ENCODE data around the gene SMPDL3B.

Gene SMPDL3B

DNA sequence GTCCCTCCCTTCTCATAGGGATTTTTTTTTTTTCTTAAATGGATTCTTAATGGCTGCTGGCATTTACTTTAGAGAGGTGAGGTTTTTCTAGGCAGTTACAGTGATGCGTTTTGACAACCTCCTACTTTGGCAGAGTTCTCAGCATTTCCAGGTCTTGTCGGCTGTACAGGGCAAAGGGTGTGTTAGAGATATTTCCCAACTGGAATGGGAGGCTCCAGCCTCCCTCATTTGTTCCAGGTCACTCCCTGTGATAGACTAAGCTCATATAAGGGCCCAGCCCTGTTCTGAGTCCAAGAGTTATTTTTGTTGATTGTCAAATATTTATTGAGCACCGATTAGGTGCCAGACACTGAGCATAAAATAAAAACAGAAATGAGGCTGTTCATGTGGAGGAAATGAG, 17.3 kb downstream of the SMPDL3B start:
- Mint-ChIP-seq H3K4me3 (no peak overlapping the region), H3K27me3 (peaks cover 45% of the 10 kb centered on the region), H3K9me3 (no peaks in the 10 kb centered on the region), H3K36me3 (no peaks in the 10 kb centered on the region), H3K4me1 (no peaks in the 10 kb centered on the region), H3K27ac (no peak overlapping the region)
- no peak for DNase-seq
- CTCF ChIA-PET = interaction anchor here (1.1 to 1.9 kb wide), 2 partner anchors 11 to 14 kb away, joined by 3 to 6 read pairs; no protein-coding TSS in a partner anchor

DNA sequence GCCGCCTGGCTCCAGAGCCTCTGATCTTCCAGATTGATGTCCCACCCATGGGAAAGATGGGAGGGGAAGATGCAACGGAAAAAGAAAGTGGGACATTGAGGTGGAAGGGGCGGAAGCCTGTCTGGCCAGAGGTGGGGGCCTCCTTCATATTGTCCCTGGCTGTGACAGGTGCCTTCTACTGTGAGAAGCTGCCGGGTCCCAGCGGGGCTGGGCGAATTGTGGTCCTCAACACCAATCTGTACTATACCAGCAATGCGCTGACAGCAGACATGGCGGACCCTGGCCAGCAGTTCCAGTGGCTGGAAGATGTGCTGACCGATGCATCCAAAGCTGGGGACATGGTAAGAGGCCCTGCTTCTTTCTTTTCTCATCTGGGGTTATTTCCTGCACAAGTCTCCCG, 19.4 kb downstream of the SMPDL3B start:
- Mint-ChIP-seq H3K27ac (no peak overlapping the region), H3K4me1 (peaks cover 5% of the 10 kb centered on the region), H3K36me3 (no peaks in the 10 kb centered on the region), H3K9me3 (no peaks in the 10 kb centered on the region), H3K27me3 (peaks cover 41% of the 10 kb centered on the region), H3K4me3 (no peak overlapping the region)
- CTCF ChIA-PET = no interaction called here
- DNase-seq = no peak

GRCh38 chr1:27955076-27955475, 20.3 kb downstream of the SMPDL3B start:
- no peak for DNase-seq
- no peak overlapping the region for H3K4me3 Mint-ChIP-seq
- no peaks in the 10 kb centered on the region for H3K9me3 Mint-ChIP-seq
- peaks cover 37% of the 10 kb centered on the region for H3K27me3 Mint-ChIP-seq
- peaks cover 9% of the 10 kb centered on the region for H3K4me1 Mint-ChIP-seq
- H3K36me3 Mint-ChIP-seq = no peaks in the 10 kb centered on the region
- H3K27ac Mint-ChIP-seq = no peak overlapping the region
- CTCF ChIA-PET = interaction anchor here (0.6 kb wide), 1 partner anchor 860 kb away, joined by 3 read pairs; no protein-coding TSS in a partner anchor

DNA sequence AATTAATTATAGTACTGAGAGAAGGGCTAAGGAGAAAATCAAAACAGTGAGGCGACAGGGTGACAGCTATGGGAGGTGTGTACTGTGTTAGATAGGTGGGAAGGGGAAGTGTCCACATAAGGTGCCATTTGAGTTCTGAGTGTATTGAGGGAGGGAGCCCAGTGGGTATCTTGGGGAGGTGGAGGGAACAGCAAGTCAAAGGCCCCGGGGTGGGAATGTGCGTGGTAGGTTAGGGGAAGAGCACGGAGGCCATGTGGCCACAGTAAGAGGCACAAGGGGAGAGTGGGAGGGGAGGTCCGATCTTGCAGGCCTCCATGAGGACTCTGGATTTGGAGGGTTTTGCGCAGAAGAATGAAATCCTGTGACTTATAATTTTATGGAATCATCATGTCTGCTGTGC, 22.0 kb downstream of the SMPDL3B start:
- Mint-ChIP-seq H3K4me1 (peaks cover 23% of the 10 kb centered on the region), H3K9me3 (no peaks in the 10 kb centered on the region), H3K4me3 (no peak overlapping the region), H3K27ac (no peak overlapping the region), H3K27me3 (peaks cover 37% of the 10 kb centered on the region), H3K36me3 (no peaks in the 10 kb centered on the region)
- CTCF ChIA-PET = no interaction called here
- no peak for DNase-seq

- Mint-ChIP-seq H3K4me1 (peaks cover 26% of the 10 kb centered on the region), H3K4me3 (no peak overlapping the region), H3K36me3 (peaks cover 2% of the 10 kb centered on the region), H3K27me3 (peaks cover 37% of the 10 kb centered on the region), H3K27ac (no peak overlapping the region), H3K9me3 (no peaks in the 10 kb centered on the region)
- no peak for DNase-seq
- CTCF ChIA-PET = interaction anchor here (1.5 kb wide), 1 partner anchor 9 kb away, joined by 3 read pairs; no protein-coding TSS in a partner anchor
Measured at GRCh38 chr1:27957655-27958054, 22.9 kb downstream of the SMPDL3B start.

DNA sequence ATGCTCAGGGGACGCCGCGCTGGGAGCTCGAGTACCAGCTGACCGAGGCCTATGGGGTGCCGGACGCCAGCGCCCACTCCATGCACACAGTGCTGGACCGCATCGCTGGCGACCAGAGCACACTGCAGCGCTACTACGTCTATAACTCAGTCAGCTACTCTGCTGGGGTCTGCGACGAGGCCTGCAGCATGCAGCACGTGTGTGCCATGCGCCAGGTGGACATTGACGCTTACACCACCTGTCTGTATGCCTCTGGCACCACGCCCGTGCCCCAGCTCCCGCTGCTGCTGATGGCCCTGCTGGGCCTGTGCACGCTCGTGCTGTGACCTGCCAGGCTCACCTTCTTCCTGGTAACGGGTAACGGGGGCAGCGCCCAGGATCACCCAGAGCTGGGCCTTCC, 23.7 kb downstream of the SMPDL3B start:
- no peak for DNase-seq
- Mint-ChIP-seq H3K9me3 (no peaks in the 10 kb centered on the region), H3K27ac (no peak overlapping the region), H3K36me3 (peaks cover 3% of the 10 kb centered on the region), H3K27me3 (peaks cover 35% of the 10 kb centered on the region), H3K4me1 (peaks cover 31% of the 10 kb centered on the region), H3K4me3 (no peak overlapping the region)
- CTCF ChIA-PET = interaction anchor here (1.5 kb wide), 1 partner anchor 10 kb away, joined by 3 read pairs; no protein-coding TSS in a partner anchor

GRCh38 chr1:27959792-27960603, 25.2 kb downstream of the SMPDL3B start, which contains the start of gene XKR8:
XKR8 (plus strand) TSS chr1:27959973; CDS start chr1:27960070, 97 bp downstream.
- peak within 1 kb of the TSS; percentile 79 for H3K4me3 Mint-ChIP-seq
- H3K9me3 Mint-ChIP-seq = no peaks in the 10 kb centered on the region
- CTCF ChIA-PET = interaction anchor here (0.7 to 1.0 kb wide), 3 partner anchors 19 to 104 kb away, joined by 3 read pairs; no protein-coding TSS in a partner anchor
- peak within 1 kb of the TSS; percentile 88 for H3K27ac Mint-ChIP-seq
- peaks cover 20% of the 10 kb centered on the region for H3K27me3 Mint-ChIP-seq
- H3K36me3 Mint-ChIP-seq = peaks cover 11% of the 10 kb centered on the region
- H3K4me1 Mint-ChIP-seq = peaks cover 35% of the 10 kb centered on the region
- peak; percentile 90 for DNase-seq

- Mint-ChIP-seq H3K36me3 (peaks cover 17% of the 10 kb centered on the region), H3K27ac (peak overlapping the region; percentile 62), H3K4me1 (peaks cover 35% of the 10 kb centered on the region), H3K27me3 (peaks cover 10% of the 10 kb centered on the region), H3K4me3 (peak overlapping the region; percentile 79), H3K9me3 (no peaks in the 10 kb centered on the region)
- CTCF ChIA-PET = interaction anchor here (1.1 kb wide), 1 partner anchor 20 kb away, joined by 3 read pairs; no protein-coding TSS in a partner anchor
- DNase-seq = no peak
Measured at GRCh38 chr1:27960762-27961645, 26.2 kb downstream of the SMPDL3B start.

- CTCF ChIA-PET = interaction anchor here (1.1 kb wide), 1 partner anchor 21 kb away, joined by 3 read pairs; no protein-coding TSS in a partner anchor
- Mint-ChIP-seq H3K36me3 (peaks cover 18% of the 10 kb centered on the region), H3K27ac (peak overlapping the region; percentile 62), H3K4me1 (peaks cover 35% of the 10 kb centered on the region), H3K4me3 (peak overlapping the region; percentile 79), H3K27me3 (peaks cover 8% of the 10 kb centered on the region), H3K9me3 (no peaks in the 10 kb centered on the region)
- no peak for DNase-seq
Measured at GRCh38 chr1:27961646-27962221, 26.9 kb downstream of the SMPDL3B start.

- CTCF ChIA-PET = no interaction called here
- Mint-ChIP-seq H3K27me3 (no peaks in the 10 kb centered on the region), H3K27ac (peak overlapping the region; percentile 14), H3K9me3 (no peaks in the 10 kb centered on the region), H3K4me1 (peaks cover 37% of the 10 kb centered on the region), H3K36me3 (peaks cover 26% of the 10 kb centered on the region), H3K4me3 (no peak overlapping the region)
- DNase-seq = no peak
Measured at GRCh38 chr1:27963393-27963792, 28.6 kb downstream of the SMPDL3B start.

DNA sequence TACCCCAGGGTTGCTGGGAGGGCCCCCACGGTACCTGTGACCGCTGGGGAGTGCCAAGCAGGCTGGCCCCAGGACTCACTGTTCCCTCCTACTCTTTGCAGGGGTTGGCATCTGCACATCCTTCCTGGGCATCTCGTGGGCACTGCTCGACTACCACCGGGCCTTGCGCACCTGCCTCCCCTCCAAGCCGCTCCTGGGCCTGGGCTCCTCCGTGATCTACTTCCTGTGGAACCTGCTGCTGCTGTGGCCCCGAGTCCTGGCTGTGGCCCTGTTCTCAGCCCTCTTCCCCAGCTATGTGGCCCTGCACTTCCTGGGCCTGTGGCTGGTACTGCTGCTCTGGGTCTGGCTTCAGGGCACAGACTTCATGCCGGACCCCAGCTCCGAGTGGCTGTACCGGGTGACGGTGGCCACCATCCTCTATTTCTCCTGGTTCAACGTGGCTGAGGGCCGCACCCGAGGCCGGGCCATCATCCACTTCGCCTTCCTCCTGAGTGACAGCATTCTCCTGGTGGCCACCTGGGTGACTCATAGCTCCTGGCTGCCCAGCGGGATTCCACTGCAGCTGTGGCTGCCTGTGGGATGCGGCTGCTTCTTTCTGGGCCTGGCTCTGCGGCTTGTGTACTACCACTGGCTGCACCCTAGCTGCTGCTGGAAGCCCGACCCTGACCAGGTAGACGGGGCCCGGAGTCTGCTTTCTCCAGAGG, 31.8 kb downstream of the SMPDL3B start:
- CTCF ChIA-PET = interaction anchor here (1.6 kb wide), 1 partner anchor 109 kb away, joined by 4 read pairs; no protein-coding TSS in a partner anchor
- Mint-ChIP-seq H3K27me3 (no peaks in the 10 kb centered on the region), H3K36me3 (peaks cover 35% of the 10 kb centered on the region), H3K4me1 (peaks cover 32% of the 10 kb centered on the region), H3K9me3 (no peaks in the 10 kb centered on the region), H3K4me3 (no peak overlapping the region), H3K27ac (no peak overlapping the region)
- no peak for DNase-seq

GRCh38 chr1:27967106-27967883, 32.5 kb downstream of the SMPDL3B start:
- H3K4me1 Mint-ChIP-seq = peaks cover 26% of the 10 kb centered on the region
- no peaks in the 10 kb centered on the region for H3K9me3 Mint-ChIP-seq
- no peak overlapping the region for H3K4me3 Mint-ChIP-seq
- H3K27ac Mint-ChIP-seq = peak overlapping the region; percentile 37
- peaks cover 35% of the 10 kb centered on the region for H3K36me3 Mint-ChIP-seq
- DNase-seq = no peak
- CTCF ChIA-PET = interaction anchor here (1.6 kb wide), 1 partner anchor 109 kb away, joined by 4 read pairs; no protein-coding TSS in a partner anchor
- H3K27me3 Mint-ChIP-seq = no peaks in the 10 kb centered on the region

Data from activated naive CD4-positive, alpha-beta T cell treated with anti-CD3 and anti-CD28 coated beads, Interleukin-2, amount 10 ng/mL, durations not matched to agents 7 days and 5 days (primary cell).